Stimulated activated CD8-positive, alpha-beta memory T cell treated with anti-CD3 and anti-CD28 coated beads, Interleukin-2, amount 100 ng/mL, for 1 hour (primary cell): ENCODE data around the gene ZNF444.

Source experiments
- DNase-seq, 2 donors: peaks; one replicate each; pipeline ENCODE4 v3.0.0-alpha.2; 2020; ENCODE audit warnings: low read depth in 2 of 2

Gene ZNF444

DNA sequence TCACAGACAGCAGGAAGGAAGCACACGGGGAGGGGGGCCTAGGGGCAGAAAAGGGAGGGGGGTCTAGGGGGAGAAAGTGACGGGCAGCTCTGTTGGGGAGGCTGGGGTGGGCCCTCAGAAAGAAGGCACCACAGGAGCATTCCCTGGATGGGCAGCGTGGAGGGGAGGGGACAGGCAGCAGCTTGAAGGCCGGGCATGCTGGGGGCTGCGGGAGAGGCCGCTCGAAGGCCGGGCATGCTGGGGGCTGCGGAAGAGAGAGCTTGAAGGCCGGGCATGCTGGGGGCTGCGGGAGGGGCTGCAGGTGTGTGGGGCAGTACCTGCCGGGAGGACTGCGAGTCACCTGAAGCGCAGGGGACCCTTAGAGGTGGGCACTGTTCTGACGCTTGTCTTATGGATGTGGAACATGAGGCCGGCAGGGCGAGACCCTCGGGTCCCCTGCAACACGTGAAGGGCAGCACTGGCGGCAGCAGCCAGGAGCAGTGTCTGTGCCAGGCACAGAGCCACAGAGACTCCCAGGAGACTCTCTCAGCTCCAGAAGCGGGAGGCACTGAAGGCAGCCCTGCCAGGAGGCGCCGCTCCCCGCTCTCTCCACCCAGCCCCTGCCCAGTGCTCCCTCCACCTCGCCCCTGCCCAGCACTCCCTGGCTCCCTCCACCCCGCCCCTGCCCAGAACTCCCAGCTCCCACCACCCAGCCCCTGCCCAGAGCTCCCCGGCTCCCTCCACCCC is 33.3 kb upstream of the ZNF444 start:
- no peak for DNase-seq

DNA sequence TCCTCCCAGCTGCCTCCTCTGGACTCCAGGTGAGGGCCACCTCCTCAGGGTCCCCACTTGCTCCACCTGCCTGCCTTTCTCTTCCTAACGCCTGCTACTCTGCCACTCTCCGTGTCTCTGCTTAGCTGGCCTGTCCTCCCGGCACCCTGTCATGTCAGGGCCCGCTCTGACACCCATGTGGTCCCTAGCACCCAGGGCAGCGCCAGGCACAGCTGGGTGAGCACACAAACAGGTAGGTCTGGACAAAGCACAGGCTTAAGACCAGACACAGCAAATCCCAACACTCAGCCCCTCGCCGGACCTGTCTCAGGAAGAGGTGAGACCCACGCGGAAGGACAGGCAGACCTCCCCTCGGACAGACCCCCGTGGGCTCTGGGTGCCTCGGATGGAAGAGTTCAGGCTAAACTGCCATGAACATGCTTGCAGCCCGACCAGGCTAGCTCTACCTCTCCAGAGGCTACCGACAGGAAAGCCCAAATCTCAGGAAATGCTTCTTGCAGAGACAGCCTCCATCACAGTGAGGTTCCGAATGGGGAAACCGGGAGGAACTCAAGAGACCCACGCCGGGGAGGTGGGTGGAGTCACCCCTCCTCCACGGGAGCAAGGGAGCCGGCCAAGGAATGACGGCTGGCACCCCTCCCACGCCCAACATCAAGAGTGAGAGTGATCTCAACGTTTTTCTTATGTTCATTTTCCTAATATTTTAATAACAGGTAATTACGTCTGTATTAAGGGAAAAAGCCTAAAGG is 32.5 kb upstream of the ZNF444 start:
- DNase-seq, result no peak

DNA sequence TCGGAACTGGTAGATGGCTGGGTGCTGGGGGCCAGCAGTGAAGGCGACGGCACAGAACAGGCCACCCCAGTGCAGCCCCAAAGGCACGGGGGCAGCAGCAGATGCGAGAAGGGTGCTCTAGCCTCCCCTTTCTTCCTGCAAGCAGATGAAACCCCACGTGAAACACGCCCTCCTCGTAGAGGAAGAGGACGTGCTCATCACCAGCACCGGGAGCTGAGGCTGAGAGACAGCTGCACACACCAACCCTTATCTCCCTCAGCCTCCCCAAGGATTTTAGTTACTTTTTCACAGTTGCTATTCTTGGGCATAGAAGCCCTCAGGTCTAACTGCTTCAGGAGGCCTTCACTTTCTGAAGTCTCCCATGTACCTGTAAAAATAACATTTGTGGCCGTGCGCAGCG is 31.9 kb upstream of the ZNF444 start:
- no peak for DNase-seq

DNA sequence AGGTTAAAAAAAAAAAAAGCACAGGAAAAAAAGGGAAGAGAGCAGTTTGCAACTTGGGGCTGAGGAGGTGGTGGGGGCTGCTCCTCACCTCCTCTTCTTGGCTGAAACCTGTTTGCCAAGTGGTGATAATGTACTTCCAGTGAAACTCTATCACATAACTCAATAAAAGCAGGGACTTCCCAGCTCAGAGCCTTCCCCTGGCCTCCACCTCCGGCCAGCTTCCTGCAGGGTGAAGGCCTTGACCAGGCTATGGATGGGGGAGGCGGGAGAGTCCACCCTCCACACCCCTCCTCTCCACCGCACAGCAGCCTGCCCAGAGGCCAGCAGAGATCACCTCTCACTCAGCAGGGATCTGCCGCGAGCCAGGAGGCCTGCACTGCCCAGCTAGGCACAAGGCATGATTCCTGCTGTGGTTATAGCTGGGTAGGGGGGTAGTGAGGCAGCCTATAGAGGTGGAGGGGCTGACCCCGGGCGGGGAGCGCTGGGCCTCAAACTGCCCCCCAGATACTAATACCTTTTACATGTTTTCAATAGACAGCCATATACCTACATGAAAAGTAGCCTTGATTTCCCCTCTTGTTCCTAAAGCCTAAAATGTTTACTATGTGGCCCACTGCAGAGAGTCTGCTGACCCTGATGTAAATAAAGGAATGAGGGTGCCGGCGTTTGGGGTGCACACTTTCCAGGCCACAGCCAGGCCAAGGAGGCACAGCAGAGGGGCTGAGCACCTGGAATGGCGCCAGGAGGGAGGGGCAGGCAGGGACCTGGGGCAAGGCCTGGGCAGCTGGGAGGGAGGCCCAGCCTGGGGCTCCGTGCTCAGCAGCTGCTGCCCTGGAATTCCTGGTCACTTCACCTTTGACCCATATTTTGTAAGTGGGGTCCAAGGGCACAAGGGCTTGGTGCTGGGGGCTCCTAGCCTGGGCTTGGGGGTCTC is 30.3 kb upstream of the ZNF444 start:
- DNase-seq, result no peak

- DNase-seq, result peak; percentile 19 to 31
These were observed 29.3 kb upstream of the ZNF444 start for GRCh38 chr19:56111601-56112312.

GRCh38 chr19:56112313-56112709 is 28.8 kb upstream of the ZNF444 start:
- no peak for DNase-seq

GRCh38 chr19:56113074-56113632 is 27.9 kb upstream of the ZNF444 start:
- no peak for DNase-seq

GRCh38 chr19:56114051-56114777 is 26.9 kb upstream of the ZNF444 start:
- no peak for DNase-seq

- DNase-seq, result no peak
These were observed 26.3 kb upstream of the ZNF444 start for GRCh38 chr19:56114778-56115110.

- DNase-seq, result no peak
These were observed 25.6 kb upstream of the ZNF444 start for GRCh38 chr19:56115490-56115889.

- no peak for DNase-seq
These were observed 24.5 kb upstream of the ZNF444 start for GRCh38 chr19:56116606-56117005.

GRCh38 chr19:56117376-56117884 is 23.7 kb upstream of the ZNF444 start:
- DNase-seq, result no peak

- DNase-seq, result no peak
These were observed 23.2 kb upstream of the ZNF444 start for GRCh38 chr19:56117889-56118288.

GRCh38 chr19:56118666-56119581 is 22.2 kb upstream of the ZNF444 start:
- no peak for DNase-seq

- no peak for DNase-seq
These were observed 21.5 kb upstream of the ZNF444 start for GRCh38 chr19:56119582-56119978.

GRCh38 chr19:56120002-56120370 is 21.1 kb upstream of the ZNF444 start:
- DNase-seq, result no peak

DNA sequence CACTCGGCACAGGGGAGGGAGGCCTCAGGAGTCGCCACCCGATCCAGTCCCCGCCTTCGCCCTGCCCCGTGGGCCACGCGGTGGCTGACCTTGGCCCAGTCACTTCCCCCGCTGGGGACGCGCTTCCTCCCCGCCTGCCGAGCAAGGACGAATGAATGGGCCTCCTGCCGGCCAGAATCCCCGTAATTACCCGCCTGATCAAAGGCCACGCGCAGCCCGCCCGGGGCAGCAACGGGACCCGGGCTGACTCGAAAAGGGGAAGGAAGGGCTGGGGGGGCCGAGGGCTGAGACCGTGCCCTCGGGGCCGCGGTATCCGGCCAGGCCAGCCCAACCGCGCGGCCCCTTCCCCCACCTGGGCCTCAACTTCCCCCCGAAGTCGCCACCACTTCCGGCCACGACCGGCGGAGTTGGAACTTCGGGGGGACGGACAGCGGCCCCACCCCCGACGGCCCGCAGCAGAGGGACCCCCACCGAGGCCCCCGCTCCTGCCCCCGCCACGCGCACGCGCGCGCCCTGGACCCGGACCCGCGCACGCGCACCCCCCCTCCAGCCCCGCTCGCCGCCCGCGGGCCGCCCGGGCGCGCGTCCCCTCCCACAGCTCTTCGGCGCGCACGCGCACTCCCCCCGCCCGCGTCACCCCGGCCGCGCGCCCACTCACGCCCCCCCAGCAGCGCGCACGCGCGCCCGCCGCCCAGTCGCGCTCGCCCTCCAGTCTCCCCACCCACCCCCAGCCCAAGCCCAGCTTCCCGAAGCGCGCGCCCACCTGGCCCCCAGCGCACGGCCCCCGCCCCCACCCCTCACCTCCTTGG is 20.5 kb upstream of the ZNF444 start:
- peak; percentile 54 to 68 for DNase-seq
